Vagina (tissue), 2 donors: Measurements from ENCODE around the gene ME2.

Source experiments
- CTCF ChIP-seq, 3 experiments: fragments of 450-650 bp in 2 of 3; fragments of 200-600 bp in 1 of 3; sonication (generic) in 1 of 3; IDR thresholded peaks; one replicate each; pipeline ENCODE4 v1.5.1; 2017 to 2019; ENCODE audit warnings: antibody characterized with exemption in 3 of 3, mild to moderate bottlenecking in 2 of 3, moderate library complexity in 2 of 3
- POLR2AphosphoS5 ChIP-seq, 2 donors: sonication (generic); formaldehyde crosslinking; IDR thresholded peaks; one replicate each; pipeline ENCODE4 v1.9.0; 2017; ENCODE audit warnings: antibody characterized with exemption in 2 of 2, mild to moderate bottlenecking in 2 of 2, low read depth in 1 of 2; ENCODE audit not compliant: insufficient read depth in 1 of 2

- TF ChIP-seq CTCF (IDR thresholded peaks at IDR 0.05) (no peak), POLR2AphosphoS5 (IDR thresholded peaks at IDR 0.05; ENCODE audit: insufficient read depth in 1 of 2, low read depth in 1 of 2) (no peak)
Measured at GRCh38 chr18:50832754-50833153, 46.2 kb upstream of the ME2 start.
